CD14-positive monocyte (primary cell): ENCODE measurements around the gene BPI. TPM values are rescaled to one million over a fixed set of nuclear protein-coding genes. Genes with fewer than 3 reads are reported as not detected.

Source experiments
- DNase-seq, 3 donors: peaks; one replicate each; pipeline ENCODE4 v3.0.0-alpha.2; 2011 to 2022
- H2AFZ ChIP-seq: 2 replicates; pipeline ENCODE4 v1.6.0; 2012; ENCODE audit warnings: mild to moderate bottlenecking, low read depth, low read length, inconsistent platforms; ENCODE audit not compliant: insufficient read depth, poor library complexity, severe bottlenecking
- H3K27ac ChIP-seq, 2 donors: 1 replicate in 1 of 2; 2 replicates in 1 of 2; pipeline ENCODE4 v1.5.1; 2012 to 2013; ENCODE audit warnings: low read length in 2 of 2, control low read depth in 1 of 2, inconsistent platforms in 1 of 2, low read depth in 1 of 2, mild to moderate bottlenecking in 1 of 2
- H3K27me3 ChIP-seq, 2 donors: one replicate each; pipeline versions ENCODE4 v1.6.0 to v1.6.1; 2011 to 2013; ENCODE audit warnings: low read length in 2 of 2; ENCODE audit not compliant: control insufficient read depth in 2 of 2, insufficient read depth in 2 of 2
- H3K36me3 ChIP-seq, 2 donors: replicated peaks in 1 of 2; 1 replicate in 1 of 2; 2 replicates in 1 of 2; pipeline versions ENCODE4 v1.5.1 to v1.6.1; 2012 to 2013; ENCODE audit warnings: low read length in 2 of 2, control low read depth in 1 of 2, inconsistent platforms in 1 of 2, mild to moderate bottlenecking in 1 of 2; ENCODE audit not compliant: insufficient read depth in 2 of 2, control insufficient read depth in 1 of 2
- H3K4me1 ChIP-seq, 2 donors: 1 replicate in 1 of 2; 2 replicates in 1 of 2; pipeline versions ENCODE4 v1.5.1 to v1.6.1; 2012 to 2013; ENCODE audit warnings: low read length in 2 of 2, control low read depth in 1 of 2, inconsistent platforms in 1 of 2, mild to moderate bottlenecking in 1 of 2, moderate library complexity in 1 of 2; ENCODE audit not compliant: insufficient read depth in 2 of 2, control insufficient read depth in 1 of 2
- H3K4me2 ChIP-seq: replicated peaks from 2 replicates; pipeline ENCODE3; 2012; ENCODE audit warnings: low read length, moderate library complexity, mild to moderate bottlenecking; ENCODE audit not compliant: poor library complexity, severe bottlenecking; ENCODE audit errors: extremely low read depth
- H3K4me3 ChIP-seq, 3 experiments: fragments of 200-600 bp in 1 of 3; sonication (generic) in 1 of 3; replicated peaks in 1 of 3; 1 replicate in 2 of 3; 2 replicates in 1 of 3; pipeline ENCODE4 v1.5.1; 2011 to 2013; ENCODE audit warnings: low read length in 3 of 3, mild to moderate bottlenecking in 3 of 3, control low read depth in 2 of 3, low read depth in 2 of 3, inconsistent platforms in 1 of 3, moderate library complexity in 1 of 3
- H3K79me2 ChIP-seq: 2 replicates; pipeline ENCODE4 v1.6.0; 2012; ENCODE audit warnings: mild to moderate bottlenecking, control low read depth, inconsistent platforms, low read length, moderate library complexity; ENCODE audit not compliant: insufficient read depth
- H3K9ac ChIP-seq: 2 replicates; pipeline ENCODE4 v1.6.0; 2017; ENCODE audit warnings: low read length, mild to moderate bottlenecking; ENCODE audit not compliant: insufficient read depth, poor library complexity, severe bottlenecking
- H3K9me3 ChIP-seq, 2 donors: replicated peaks in 1 of 2; 1 replicate in 1 of 2; 2 replicates in 1 of 2; pipeline versions ENCODE4 v1.5.1 to v1.6.1; 2012 to 2013; ENCODE audit warnings: low read length in 2 of 2, control low read depth in 1 of 2; ENCODE audit not compliant: control insufficient read depth in 1 of 2, insufficient read depth in 1 of 2
- H4K20me1 ChIP-seq: 2 replicates; pipeline ENCODE4 v1.6.0; 2012; ENCODE audit warnings: mild to moderate bottlenecking, low read length, control low read depth, moderate library complexity; ENCODE audit not compliant: insufficient read depth
- H3K27ac Mint-ChIP-seq, 7 donors: one replicate each; pipeline ENCODE4 v1.8.0; 2020; ENCODE audit warnings: mild to moderate bottlenecking in 7 of 7, mixed read lengths in 7 of 7, moderate library complexity in 6 of 7, inconsistent platforms in 2 of 7
- H3K27me3 Mint-ChIP-seq, 3 donors: one replicate each; pipeline ENCODE4 v1.8.0; 2021 to 2022; ENCODE audit warnings: low read depth in 3 of 3, mild to moderate bottlenecking in 3 of 3, mixed read lengths in 3 of 3, moderate library complexity in 3 of 3, inconsistent platforms in 1 of 3
- H3K36me3 Mint-ChIP-seq, 2 donors: one replicate each; pipeline ENCODE4 v1.8.0; 2020; ENCODE audit warnings: mixed read lengths in 2 of 2, inconsistent platforms in 1 of 2, mild to moderate bottlenecking in 1 of 2
- H3K4me1 Mint-ChIP-seq: one replicate; pipeline ENCODE4 v1.8.0; 2020; ENCODE audit warnings: mild to moderate bottlenecking, mixed read lengths
- H3K4me3 Mint-ChIP-seq, 2 donors: one replicate each; pipeline ENCODE4 v1.8.0; 2020; ENCODE audit warnings: mild to moderate bottlenecking in 2 of 2, mixed read lengths in 2 of 2, moderate library complexity in 1 of 2
- H3K9me3 Mint-ChIP-seq, 7 donors: one replicate each; pipeline ENCODE4 v1.8.0; 2020 to 2022; ENCODE audit warnings: mixed read lengths in 7 of 7, mild to moderate bottlenecking in 6 of 7, moderate library complexity in 6 of 7, inconsistent platforms in 2 of 7
- CTCF ChIP-seq: fragments of 200-600 bp; IDR thresholded peaks from one replicate; pipeline ENCODE4 v1.8.0; 2022; ENCODE audit warnings: antibody characterized with exemption, mild to moderate bottlenecking
- WGBS: methylation state at CpG from one replicate; pipeline ENCODE4 v1.1.5; 2013; ENCODE audit warnings: missing lambda C conversion rate; ENCODE audit not compliant: insufficient coverage; 5-methylcytosine and 5-hydroxymethylcytosine counted together
- intact Hi-C, 2 donors: fragments of 100-400 bp; cut with micrococcal nuclease; formaldehyde crosslinking; loops; one replicate each; pipeline versions ENCODE4 v1.15.0 to v1.15.1; 2023
- polyA plus RNA-seq, 3 donors: library from polyadenylated mRNA; depleted of rRNA in 1 of 3; unstranded in 2 of 3; stranded (reverse) in 1 of 3; fragments of 300-500 nt in 2 of 3; fragments of >200 nt in 1 of 3; fragmentation: Illumina TruSeq in 2 of 3; gene quantifications; 1 replicate in 2 of 3; 2 replicates in 1 of 3; pipeline ENCODE4 v1.2.3, GENCODE V29; 2012 to 2021

BPI gene
- polyA plus RNA-seq, 3 donors, result 8.2 to 9.0 (median 8.7) TPM

GRCh38 chr20:38311091-38311490 is 7.1 kb downstream of the BPI start:
- Histone ChIP-seq H3K27ac (no peak overlapping the region), H3K4me1 (peaks cover 23% of the 10 kb centered on the region in 2 donors), H3K4me2 (no peak overlapping the region), H3K9ac (no peak overlapping the region), H3K4me3 (no peak overlapping the region), H3K9me3 (no peaks in the 10 kb centered on the region), H2AFZ (no peak overlapping the region), H3K36me3 (peaks cover 4 to 20% of the 10 kb centered on the region in 2 donors), H3K27me3 (peaks cover 2 to 16% of the 10 kb centered on the region in 2 donors), H4K20me1 (no peaks in the 10 kb centered on the region), H3K79me2 (no peaks in the 10 kb centered on the region)
- no peak for TF ChIP-seq CTCF
- Mint-ChIP-seq H3K36me3 (peaks cover 39 to 42% of the 10 kb centered on the region in 2 donors), H3K27me3 (peaks cover 10 to 31% (median 22%) of the 10 kb centered on the region in 3 donors), H3K27ac (no peak overlapping the region), H3K4me3 (no peak overlapping the region), H3K4me1 (peaks cover 24% of the 10 kb centered on the region), H3K9me3 (peaks cover 0 to 3% (median 3%) of the 10 kb centered on the region in 7 donors)
- intact Hi-C loops, result no loop called here
- 100% methylated on average over 2 of the region's 3 CpGs for WGBS
- DNase-seq, result no peak

GRCh38 chr20:38311491-38311890 is 7.5 kb downstream of the BPI start:
- no peak overlapping the region for H2AFZ ChIP-seq
- Mint-ChIP-seq H3K36me3 (peaks cover 38 to 45% of the 10 kb centered on the region in 2 donors), H3K4me3 (no peak overlapping the region), H3K27me3 (peaks cover 12 to 32% (median 23%) of the 10 kb centered on the region in 3 donors), H3K4me1 (peaks cover 20% of the 10 kb centered on the region), H3K9me3 (peaks cover 0 to 3% (median 3%) of the 10 kb centered on the region in 7 donors), H3K27ac (no peak overlapping the region)
- 95% methylated on average over 2 of the region's 3 CpGs for WGBS
- no peak for TF ChIP-seq CTCF
- peaks cover 4 to 20% of the 10 kb centered on the region in 2 donors for H3K36me3 ChIP-seq
- no peak overlapping the region for H3K4me2 ChIP-seq
- H3K27ac ChIP-seq, result no peak overlapping the region
- intact Hi-C loops, result no loop called here
- H3K27me3 ChIP-seq, result peaks cover 2 to 16% of the 10 kb centered on the region in 2 donors
- peaks cover 19% of the 10 kb centered on the region in 2 donors for H3K4me1 ChIP-seq
- H3K4me3 ChIP-seq, result no peak overlapping the region
- H4K20me1 ChIP-seq, result no peaks in the 10 kb centered on the region
- H3K9me3 ChIP-seq, result no peaks in the 10 kb centered on the region
- no peak for DNase-seq
- no peak overlapping the region for H3K9ac ChIP-seq
- H3K79me2 ChIP-seq, result no peaks in the 10 kb centered on the region
